ENCODE measurements around the gene KCNH8.

DNA sequence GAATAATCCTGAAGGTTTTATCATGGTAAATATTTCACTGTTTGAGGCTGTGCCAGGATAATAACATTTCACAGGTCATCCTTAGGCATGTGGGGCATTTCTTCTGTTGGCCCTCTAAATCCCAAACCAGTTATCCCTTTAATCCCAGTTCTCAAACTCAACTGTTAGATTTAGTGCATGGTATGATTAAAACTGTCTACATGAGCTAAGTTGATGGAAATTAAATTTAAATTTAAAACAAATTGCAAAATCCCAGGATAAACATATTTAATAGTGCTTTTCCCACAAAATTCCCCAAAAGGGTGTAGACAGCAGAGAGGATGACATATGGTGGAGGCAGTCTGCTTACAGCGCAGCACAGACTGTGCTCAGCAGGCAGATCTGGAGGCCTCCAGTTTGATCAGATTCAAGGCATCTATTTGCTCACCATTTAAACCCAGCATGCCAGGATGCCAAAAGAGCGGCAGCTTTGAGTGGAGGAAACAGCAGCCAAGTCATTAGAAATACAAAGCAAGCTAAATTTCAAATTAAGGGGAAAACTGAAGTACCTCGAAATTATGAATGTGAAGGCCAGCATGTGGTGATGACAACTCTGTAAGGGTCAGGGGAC is 325.8 kb downstream of the KCNH8 start:
- TF ChIP-seq, protein P1, sequence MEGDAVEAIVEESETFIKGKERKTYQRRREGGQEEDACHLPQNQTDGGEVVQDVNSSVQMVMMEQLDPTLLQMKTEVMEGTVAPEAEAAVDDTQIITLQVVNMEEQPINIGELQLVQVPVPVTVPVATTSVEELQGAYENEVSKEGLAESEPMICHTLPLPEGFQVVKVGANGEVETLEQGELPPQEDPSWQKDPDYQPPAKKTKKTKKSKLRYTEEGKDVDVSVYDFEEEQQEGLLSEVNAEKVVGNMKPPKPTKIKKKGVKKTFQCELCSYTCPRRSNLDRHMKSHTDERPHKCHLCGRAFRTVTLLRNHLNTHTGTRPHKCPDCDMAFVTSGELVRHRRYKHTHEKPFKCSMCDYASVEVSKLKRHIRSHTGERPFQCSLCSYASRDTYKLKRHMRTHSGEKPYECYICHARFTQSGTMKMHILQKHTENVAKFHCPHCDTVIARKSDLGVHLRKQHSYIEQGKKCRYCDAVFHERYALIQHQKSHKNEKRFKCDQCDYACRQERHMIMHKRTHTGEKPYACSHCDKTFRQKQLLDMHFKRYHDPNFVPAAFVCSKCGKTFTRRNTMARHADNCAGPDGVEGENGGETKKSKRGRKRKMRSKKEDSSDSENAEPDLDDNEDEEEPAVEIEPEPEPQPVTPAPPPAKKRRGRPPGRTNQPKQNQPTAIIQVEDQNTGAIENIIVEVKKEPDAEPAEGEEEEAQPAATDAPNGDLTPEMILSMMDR (conservative IDR thresholded peaks at IDR 0.05 in 1 of 2, IDR thresholded peaks at IDR 0.05 in 1 of 2; ENCODE audit: extremely low read depth in 1 of 2, insufficient read depth in 1 of 2, low read depth in 1 of 2, low read length in 2 of 2), result no peak
- TF ChIP-seq EZH2 (IDR thresholded peaks at IDR 0.05; ENCODE audit: borderline replicate concordance, low read length), result no peak

Data from mammary epithelial cell (primary cell).